ENCODE data around the gene PLBD2. TPM values are rescaled to one million over a fixed set of nuclear protein-coding genes. Genes with fewer than 3 reads are reported as not detected.

Gene PLBD2
- total RNA-seq, 1 donor from 2014 or later, result 4.9 TPM

DNA sequence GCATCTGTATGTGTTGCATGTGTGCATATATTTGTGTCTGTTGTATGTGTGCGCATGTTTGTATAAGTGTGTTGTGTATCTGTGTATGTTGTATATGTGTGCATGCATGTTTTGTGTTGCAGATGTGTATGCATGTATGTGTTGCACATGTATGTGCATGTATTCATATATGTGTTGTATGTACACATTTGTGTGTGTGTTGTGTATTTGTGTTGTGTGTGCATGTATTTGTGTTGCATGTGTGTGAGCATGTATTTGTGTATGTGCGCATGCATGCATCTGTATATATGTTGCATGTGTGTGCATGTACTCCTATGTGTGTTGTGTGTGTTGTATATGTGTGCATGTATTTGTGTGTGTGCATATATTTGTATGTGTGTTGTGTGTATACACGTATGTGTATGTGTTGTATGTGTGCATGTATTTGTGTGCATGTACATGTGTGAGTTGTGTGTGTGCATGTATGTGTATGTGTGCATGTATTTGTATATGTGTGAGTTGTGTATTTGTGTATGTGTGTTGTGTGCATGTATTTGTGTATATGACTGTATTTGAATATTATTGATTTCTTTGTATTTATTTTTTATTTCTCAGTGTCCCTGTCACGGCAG, 40.2 kb upstream of the PLBD2 start:
- H3K36me3 ChIP-seq, result no peaks in the 10 kb centered on the region
- H4K20me1 ChIP-seq (ENCODE audit: low read depth), result no peaks in the 10 kb centered on the region
- H3K79me2 ChIP-seq (ENCODE audit: low read depth), result no peaks in the 10 kb centered on the region
- H3K4me3 Mint-ChIP-seq, result no peak overlapping the region
- TF ChIP-seq EZH2phosphoT487 (IDR thresholded peaks at IDR 0.05) (no peak), EZH2 (IDR thresholded peaks at IDR 0.05) (no peak)
- TF ChIP-seq, protein P1, sequence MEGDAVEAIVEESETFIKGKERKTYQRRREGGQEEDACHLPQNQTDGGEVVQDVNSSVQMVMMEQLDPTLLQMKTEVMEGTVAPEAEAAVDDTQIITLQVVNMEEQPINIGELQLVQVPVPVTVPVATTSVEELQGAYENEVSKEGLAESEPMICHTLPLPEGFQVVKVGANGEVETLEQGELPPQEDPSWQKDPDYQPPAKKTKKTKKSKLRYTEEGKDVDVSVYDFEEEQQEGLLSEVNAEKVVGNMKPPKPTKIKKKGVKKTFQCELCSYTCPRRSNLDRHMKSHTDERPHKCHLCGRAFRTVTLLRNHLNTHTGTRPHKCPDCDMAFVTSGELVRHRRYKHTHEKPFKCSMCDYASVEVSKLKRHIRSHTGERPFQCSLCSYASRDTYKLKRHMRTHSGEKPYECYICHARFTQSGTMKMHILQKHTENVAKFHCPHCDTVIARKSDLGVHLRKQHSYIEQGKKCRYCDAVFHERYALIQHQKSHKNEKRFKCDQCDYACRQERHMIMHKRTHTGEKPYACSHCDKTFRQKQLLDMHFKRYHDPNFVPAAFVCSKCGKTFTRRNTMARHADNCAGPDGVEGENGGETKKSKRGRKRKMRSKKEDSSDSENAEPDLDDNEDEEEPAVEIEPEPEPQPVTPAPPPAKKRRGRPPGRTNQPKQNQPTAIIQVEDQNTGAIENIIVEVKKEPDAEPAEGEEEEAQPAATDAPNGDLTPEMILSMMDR (IDR thresholded peaks at IDR 0.05), result no peak
- H3K9me3 ChIP-seq (ENCODE audit: low read depth), result no peaks in the 10 kb centered on the region
- H3K4me2 ChIP-seq, result no peak overlapping the region
- H3K4me3 ChIP-seq, result no peak overlapping the region
- H3K27me3 ChIP-seq, result no peaks in the 10 kb centered on the region
- peaks cover 8% of the 10 kb centered on the region for H3K4me1 Mint-ChIP-seq
- peaks cover 4% of the 10 kb centered on the region for H3K9me3 Mint-ChIP-seq
- H2AFZ ChIP-seq (replicated peaks), result no peak overlapping the region
- H3K36me3 Mint-ChIP-seq, result peaks cover 11% of the 10 kb centered on the region
- H3F3A ChIP-seq (ENCODE audit: low read depth), result peaks cover 20% of the 10 kb centered on the region
- peaks cover 4% of the 10 kb centered on the region for H3K4me1 ChIP-seq
- no peak for DNase-seq (ENCODE audit: low spot score)
- no peak overlapping the region for H3K27ac ChIP-seq
- peaks cover 13% of the 10 kb centered on the region for H3K27me3 Mint-ChIP-seq (ENCODE audit: insufficient read depth, low read depth)
- H3K27ac Mint-ChIP-seq, result no peak overlapping the region
- H3K9ac ChIP-seq, result no peak overlapping the region

DNA sequence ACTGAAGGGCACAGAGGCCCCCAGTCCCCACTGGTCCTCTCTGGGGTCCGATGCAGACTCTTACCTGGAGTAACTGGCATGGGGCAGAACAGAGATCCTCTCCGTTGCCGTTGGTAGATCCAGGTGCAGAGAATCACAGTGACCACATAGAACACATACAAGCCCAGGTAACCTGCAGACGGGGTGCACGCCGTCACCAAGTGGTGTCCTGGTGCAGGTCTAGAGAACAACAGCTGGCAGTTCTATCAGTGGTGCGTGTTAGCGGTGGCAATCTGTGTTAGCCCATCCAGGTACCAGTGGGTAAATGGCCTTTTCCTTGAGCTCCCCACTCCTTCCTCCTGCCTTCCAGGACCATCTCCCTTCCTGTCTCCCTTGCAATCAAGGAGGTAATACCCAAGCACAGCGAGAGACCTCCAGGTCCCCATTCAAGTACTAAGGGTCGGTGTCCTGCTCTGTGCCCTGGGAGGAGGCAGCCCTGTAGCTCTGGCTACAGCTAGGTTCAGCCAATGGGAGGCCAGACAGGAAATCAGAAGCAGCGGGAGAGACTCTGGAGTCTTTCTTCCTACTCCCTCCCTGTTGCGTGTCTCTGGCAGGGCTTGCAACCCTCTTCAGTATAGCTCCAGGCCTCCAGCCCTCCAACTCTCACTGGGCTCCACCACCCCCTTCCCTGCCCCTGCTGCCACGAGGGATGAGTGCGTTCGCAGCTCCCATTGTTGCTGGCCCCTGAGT, 39.3 kb upstream of the PLBD2 start:
- H3K36me3 Mint-ChIP-seq, result peaks cover 11% of the 10 kb centered on the region
- no peak overlapping the region for H3K4me3 ChIP-seq
- no peak overlapping the region for H3K9ac ChIP-seq
- H3K27ac ChIP-seq, result no peak overlapping the region
- no peak overlapping the region for H3K27ac Mint-ChIP-seq
- peaks cover 7% of the 10 kb centered on the region for H3K4me1 Mint-ChIP-seq
- peaks cover 4% of the 10 kb centered on the region for H3K9me3 Mint-ChIP-seq
- no peaks in the 10 kb centered on the region for H3K27me3 ChIP-seq
- no peak overlapping the region for H3K4me3 Mint-ChIP-seq
- no peaks in the 10 kb centered on the region for H3K79me2 ChIP-seq (ENCODE audit: low read depth)
- peak; percentile 13 for DNase-seq (ENCODE audit: low spot score)
- TF ChIP-seq, protein P1 (IDR thresholded peaks at IDR 0.05), result no peak
- TF ChIP-seq EZH2 (IDR thresholded peaks at IDR 0.05) (no peak), EZH2phosphoT487 (IDR thresholded peaks at IDR 0.05) (no peak)
- H3F3A ChIP-seq (ENCODE audit: low read depth), result peaks cover 20% of the 10 kb centered on the region
- no peaks in the 10 kb centered on the region for H3K36me3 ChIP-seq
- H2AFZ ChIP-seq (replicated peaks), result no peak overlapping the region
- H3K27me3 Mint-ChIP-seq (ENCODE audit: insufficient read depth, low read depth), result peaks cover 10% of the 10 kb centered on the region
- H3K4me2 ChIP-seq, result no peak overlapping the region
- H3K4me1 ChIP-seq, result peaks cover 4% of the 10 kb centered on the region
- no peaks in the 10 kb centered on the region for H4K20me1 ChIP-seq (ENCODE audit: low read depth)
- H3K9me3 ChIP-seq (ENCODE audit: low read depth), result no peaks in the 10 kb centered on the region

DNA sequence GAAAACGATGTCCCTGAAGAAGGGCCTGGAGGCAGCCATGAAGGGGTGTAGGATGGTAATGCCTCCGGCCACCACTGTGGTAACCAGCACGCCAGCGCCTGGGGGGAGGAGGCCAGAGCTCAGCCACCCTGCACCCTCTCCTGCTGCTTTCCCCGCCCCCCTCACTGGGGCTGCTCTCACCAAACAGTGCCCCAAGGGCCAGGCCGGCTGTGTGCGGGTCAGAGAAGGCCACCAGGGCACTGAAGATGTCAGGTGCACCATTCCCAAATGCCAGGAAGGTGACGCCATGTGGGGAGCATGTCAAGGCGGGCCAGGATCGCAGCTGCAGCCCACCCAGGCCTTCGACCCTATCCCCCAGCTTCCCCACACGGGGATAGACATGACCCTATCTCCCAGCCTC, 38.0 kb upstream of the PLBD2 start:
- no peak for DNase-seq (ENCODE audit: low spot score)
- peaks cover 8% of the 10 kb centered on the region for H3K36me3 Mint-ChIP-seq
- Histone ChIP-seq H3K79me2 (ENCODE audit: low read depth) (no peaks in the 10 kb centered on the region), H3K9ac (no peak overlapping the region), H3F3A (ENCODE audit: low read depth) (peaks cover 20% of the 10 kb centered on the region), H2AFZ (replicated peaks) (no peak overlapping the region), H3K9me3 (ENCODE audit: low read depth) (no peaks in the 10 kb centered on the region), H4K20me1 (ENCODE audit: low read depth) (no peaks in the 10 kb centered on the region), H3K4me1 (peaks cover 4% of the 10 kb centered on the region), H3K27me3 (no peaks in the 10 kb centered on the region), H3K4me3 (no peak overlapping the region), H3K27ac (no peak overlapping the region), H3K4me2 (no peak overlapping the region), H3K36me3 (no peaks in the 10 kb centered on the region)
- H3K27me3 Mint-ChIP-seq (ENCODE audit: insufficient read depth, low read depth), result peaks cover 7% of the 10 kb centered on the region
- peaks cover 3% of the 10 kb centered on the region for H3K4me1 Mint-ChIP-seq
- H3K27ac Mint-ChIP-seq, result no peak overlapping the region
- TF ChIP-seq EZH2 (IDR thresholded peaks at IDR 0.05) (no peak), EZH2phosphoT487 (IDR thresholded peaks at IDR 0.05) (no peak)
- TF ChIP-seq, protein P1 (IDR thresholded peaks at IDR 0.05), result no peak
- H3K4me3 Mint-ChIP-seq, result no peak overlapping the region
- H3K9me3 Mint-ChIP-seq, result peaks cover 4% of the 10 kb centered on the region

Measured in neural progenitor cell (in vitro differentiated cells).